ENCODE data around the gene SMG6.

- no peak for TF ChIP-seq CTCF (IDR thresholded peaks at IDR 0.05; ENCODE audit: control extremely low read depth in 1 of 3, insufficient read depth in 1 of 3, low read depth in 1 of 3, low read length in 3 of 3)
- no peak for TF ChIP-seq POLR2AphosphoS5 (IDR thresholded peaks at IDR 0.05; ENCODE audit: low read depth, low read length)
- no peak for TF ChIP-seq YY1 (IDR thresholded peaks at IDR 0.05; ENCODE audit: low read depth, low read length)
- no peak for TF ChIP-seq POLR2A (IDR thresholded peaks at IDR 0.05; ENCODE audit: control extremely low read depth in 1 of 2, low read depth in 2 of 2, low read length in 2 of 2)
These were observed 794 bp downstream of the SMG6 start for GRCh38 chr17:2302778-2303203.
